Tibial nerve (tissue), 3 donors: ENCODE data around the gene YBX2.

ENCODE experiments used
- CTCF ChIP-seq, 5 experiments: fragments of 200-600 bp in 3 of 5; fragments of 450-650 bp in 2 of 5; sonication (generic) in 3 of 5; IDR thresholded peaks; one replicate each; pipeline ENCODE4 v1.5.1; 2016 to 2019; ENCODE audit warnings: antibody characterized with exemption in 5 of 5, mild to moderate bottlenecking in 3 of 5, moderate library complexity in 2 of 5
- POLR2A ChIP-seq, 2 donors: fragments of 450-650 bp; IDR thresholded peaks; one replicate each; pipeline ENCODE4 v1.6.1; 2017; ENCODE audit warnings: antibody characterized with exemption in 2 of 2, mild to moderate bottlenecking in 2 of 2, moderate library complexity in 2 of 2

GRCh38 chr17:7322520-7323194 lies 28.2 kb upstream of the YBX2 start:
- TF ChIP-seq CTCF (IDR thresholded peaks at IDR 0.05) (no peak), POLR2A (IDR thresholded peaks at IDR 0.05) (no peak)
